PC-9 (cell line): ENCODE results near the gene TSTD1. TPM values are rescaled to one million over a fixed set of nuclear protein-coding genes. Genes with fewer than 3 reads are reported as not detected.

ENCODE experiments used
- Bru-seq: library from RNA; stranded (reverse); fragments of 400-500 nt; gene quantifications from one replicate; lab custom pipeline; 2021; lab: Mats Ljungman, UMichigan
- BruChase-seq, 2 experiments: library from RNA; stranded (reverse); fragments of 400-500 nt; gene quantifications; one replicate each; lab custom pipeline; 2021; lab: Mats Ljungman, UMichigan
- BruUV-seq: library from RNA; stranded (reverse); fragments of 400-500 nt; replicated peaks from 2 replicates; lab custom pipeline; 2021; lab: Mats Ljungman, UMichigan
- CTCF ChIA-PET: fragments of 300-600 bp; sonication (Branson Sonifier 250); formaldehyde crosslinking; loops from one replicate; lab custom pipeline; 2022; ENCODE audit warnings: antibody characterized with exemption; lab: Charles Lee
- POLR2A ChIA-PET: fragments of 300-600 bp; sonication (Branson Sonifier 250); formaldehyde crosslinking; loops from one replicate; lab custom pipeline; 2022; ENCODE audit warnings: antibody characterized with exemption; ENCODE audit not compliant: unreplicated experiment; lab: Charles Lee
- DNase-seq, 2 experiments: peaks; one replicate each; pipeline versions ENCODE4 v3.0.0 to v3.0.0-alpha.2; 2015 to 2022; ENCODE audit warnings: mixed read lengths in 1 of 2
- H2AFZ ChIP-seq: fragments of 200-600 bp; sonication (generic); 2 replicates; pipeline ENCODE4 v1.8.1; 2017; ENCODE audit warnings: antibody characterized with exemption
- H3F3A ChIP-seq: fragments of 200-600 bp; sonication (generic); 2 replicates; pipeline ENCODE4 v1.8.1; 2017; ENCODE audit warnings: antibody characterized with exemption, mild to moderate bottlenecking, low read depth; ENCODE audit not compliant: insufficient read depth
- H3K27ac ChIP-seq: fragments of 200-600 bp; sonication (generic); 2 replicates; pipeline ENCODE4 v1.6.1; 2016; ENCODE audit warnings: mixed run types
- H3K27me3 ChIP-seq: fragments of 200-600 bp; sonication (generic); 2 replicates; pipeline ENCODE4 v1.6.1; 2016; ENCODE audit warnings: low read depth, mixed run types; ENCODE audit not compliant: insufficient read depth
- H3K36me3 ChIP-seq: fragments of 200-600 bp; sonication (generic); 2 replicates; pipeline ENCODE4 v1.6.1; 2016; ENCODE audit warnings: low read depth, mixed run types
- H3K4me1 ChIP-seq: fragments of 200-600 bp; sonication (generic); replicated peaks from 2 replicates; pipeline ENCODE4 v1.6.1; 2016; ENCODE audit warnings: mixed run types; ENCODE audit not compliant: insufficient read depth
- H3K4me2 ChIP-seq: fragments of 200-600 bp; sonication (generic); 2 replicates; pipeline ENCODE4 v1.6.1; 2017; ENCODE audit warnings: mixed run types
- H3K4me3 ChIP-seq: fragments of 200-600 bp; sonication (generic); 2 replicates; pipeline ENCODE4 v1.6.1; 2016; ENCODE audit warnings: mixed run types
- H3K79me2 ChIP-seq: fragments of 200-600 bp; sonication (generic); 2 replicates; pipeline ENCODE4 v1.6.1; 2017; ENCODE audit warnings: low read depth, mixed run types
- H3K9me2 ChIP-seq: fragments of 200-600 bp; sonication (generic); 2 replicates; pipeline ENCODE4 v1.8.1; 2017; ENCODE audit warnings: mild to moderate bottlenecking; ENCODE audit not compliant: insufficient read depth
- H3K9me3 ChIP-seq: fragments of 200-600 bp; sonication (generic); 2 replicates; pipeline ENCODE4 v1.8.1; 2016; ENCODE audit warnings: low read depth; ENCODE audit not compliant: insufficient read depth
- H4K20me1 ChIP-seq: fragments of 200-600 bp; sonication (generic); 2 replicates; pipeline ENCODE4 v1.8.1; 2017; ENCODE audit not compliant: insufficient read depth
- EZH2 ChIP-seq: fragments of 200-600 bp; sonication (generic); IDR thresholded peaks from 2 replicates; pipeline ENCODE4 v1.8.0; 2017; ENCODE audit warnings: antibody characterized with exemption, low read depth
- intact Hi-C: fragments of 100-400 bp; cut with micrococcal nuclease; formaldehyde crosslinking; loops from one replicate; pipeline ENCODE4 v1.10.0; 2022; ENCODE audit not compliant: unreplicated experiment
- long read RNA-seq: library from polyadenylated mRNA; stranded (forward); transcript quantifications from one replicate; pipeline ENCODE4 v2.0.0, GENCODE V29; 2022
- total RNA-seq: library from RNA; stranded (reverse); gene quantifications from 2 replicates; pipeline ENCODE4 v1.2.3, GENCODE V29; 2021
- TF ChIP-seq, protein P1 (sequence below): fragments of 200-600 bp; sonication (generic); conservative IDR thresholded peaks from 2 replicates; pipeline ENCODE4 v1.6.1; 2017; ENCODE audit warnings: mixed run types, antibody characterized with exemption, mild to moderate bottlenecking, moderate library complexity

The TSTD1 gene
- total RNA-seq (51.4 and 70.8 TPM in 2 replicates), Bru-seq, nascent RNA (percentile 77 among the genes with signal in this experiment), BruChase-seq, experiment 1, labeled RNA remaining after a 2-hour chase (percentile 92 among the genes with signal in this experiment), BruChase-seq, experiment 2, labeled RNA remaining after a 6-hour chase (percentile 84 among the genes with signal in this experiment)
- long read RNA-seq, transcript TSTD1-201 (3 exons, 626 nt) = minor isoform, 7 of 111 reads
- long read RNA-seq, transcript TSTD1-203 (3 exons, 457 nt) = minor isoform, 35 of 111 reads
- long read RNA-seq, transcript TSTD1-204 (4 exons, 593 nt) = major isoform, 50 of 111 reads
- long read RNA-seq, partial matches to known transcripts = 0 of 111 reads
- long read RNA-seq, other reads (novel, unspliced or antisense) = 15 of 111 reads

DNA sequence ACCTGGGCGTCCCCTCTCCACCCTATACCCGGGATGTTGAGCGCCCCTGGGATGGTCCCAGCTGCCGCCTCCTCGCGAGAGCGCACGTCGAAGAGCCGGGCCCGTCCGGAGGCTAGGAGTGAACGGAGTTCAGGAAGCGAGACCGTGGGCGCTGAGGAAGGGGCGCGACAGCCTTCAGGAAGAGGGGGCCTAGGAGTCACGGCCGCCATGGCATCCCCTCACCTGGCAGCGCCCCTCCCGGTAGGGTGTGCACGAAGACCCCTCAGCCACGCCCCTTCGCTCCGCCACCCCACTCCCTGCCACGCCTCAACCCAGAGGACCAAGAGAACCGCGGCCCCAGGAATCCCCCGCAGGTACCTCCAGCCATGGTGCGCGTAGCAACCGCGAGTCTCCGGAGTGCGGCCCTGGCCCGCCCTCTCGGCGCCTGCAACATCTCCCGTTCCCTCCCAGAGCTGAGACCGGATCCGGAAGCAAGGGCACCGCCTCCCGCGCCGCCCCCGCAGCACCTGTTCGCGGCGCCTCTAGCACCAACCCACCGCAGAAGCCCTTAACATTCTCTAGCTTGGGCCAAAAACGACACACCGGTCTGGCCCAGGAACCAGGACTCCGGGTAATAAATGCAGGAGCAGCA is at the start of gene TSTD1:
TSS of gene TSTD1 (minus strand) at position 442 of the 631 bp plus-strand sequence. CDS start at position 367, 75 bp downstream.
- peak; percentile 71 to 73 for DNase-seq
- TF ChIP-seq, protein P1, sequence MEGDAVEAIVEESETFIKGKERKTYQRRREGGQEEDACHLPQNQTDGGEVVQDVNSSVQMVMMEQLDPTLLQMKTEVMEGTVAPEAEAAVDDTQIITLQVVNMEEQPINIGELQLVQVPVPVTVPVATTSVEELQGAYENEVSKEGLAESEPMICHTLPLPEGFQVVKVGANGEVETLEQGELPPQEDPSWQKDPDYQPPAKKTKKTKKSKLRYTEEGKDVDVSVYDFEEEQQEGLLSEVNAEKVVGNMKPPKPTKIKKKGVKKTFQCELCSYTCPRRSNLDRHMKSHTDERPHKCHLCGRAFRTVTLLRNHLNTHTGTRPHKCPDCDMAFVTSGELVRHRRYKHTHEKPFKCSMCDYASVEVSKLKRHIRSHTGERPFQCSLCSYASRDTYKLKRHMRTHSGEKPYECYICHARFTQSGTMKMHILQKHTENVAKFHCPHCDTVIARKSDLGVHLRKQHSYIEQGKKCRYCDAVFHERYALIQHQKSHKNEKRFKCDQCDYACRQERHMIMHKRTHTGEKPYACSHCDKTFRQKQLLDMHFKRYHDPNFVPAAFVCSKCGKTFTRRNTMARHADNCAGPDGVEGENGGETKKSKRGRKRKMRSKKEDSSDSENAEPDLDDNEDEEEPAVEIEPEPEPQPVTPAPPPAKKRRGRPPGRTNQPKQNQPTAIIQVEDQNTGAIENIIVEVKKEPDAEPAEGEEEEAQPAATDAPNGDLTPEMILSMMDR = no peak
- no peak for TF ChIP-seq EZH2
- Histone ChIP-seq H3K4me3 (peak within 1 kb of the TSS; percentile 96), H3K9me3 (no peaks in the 10 kb centered on the region), H3K4me1 (peaks cover 18% of the 10 kb centered on the region), H3K9me2 (no peaks in the 10 kb centered on the region), H4K20me1 (no peaks in the 10 kb centered on the region), H3F3A (peaks cover 29% of the 10 kb centered on the region), H3K27me3 (no peaks in the 10 kb centered on the region), H3K27ac (peak within 1 kb of the TSS; percentile 5; the same call in 1 of the 2 replicates), H3K36me3 (no peaks in the 10 kb centered on the region; the same call in 1 of the 2 replicates), H3K79me2 (peaks cover 31% of the 10 kb centered on the region), H2AFZ (peak within 1 kb of the TSS; percentile 99), H3K4me2 (peak within 1 kb of the TSS; percentile 88)
- BruUV-seq = TSS peak; percentile 43
- ChIA-PET CTCF (interaction anchor here (0.5 to 1.0 kb wide), 2 partner anchors 18 to 923 kb away, joined by 3 read pairs; partner anchors contain the start of gene F11R), POLR2A (interaction anchor here (1.1 kb wide), 1 partner anchor 18 kb away, joined by 8 read pairs; the partner anchor contains the start of gene F11R)
- intact Hi-C loops = loop anchor here (2.0 kb wide), 1 partner anchor 18 kb away; the partner anchor contains the start of gene F11R

DNA sequence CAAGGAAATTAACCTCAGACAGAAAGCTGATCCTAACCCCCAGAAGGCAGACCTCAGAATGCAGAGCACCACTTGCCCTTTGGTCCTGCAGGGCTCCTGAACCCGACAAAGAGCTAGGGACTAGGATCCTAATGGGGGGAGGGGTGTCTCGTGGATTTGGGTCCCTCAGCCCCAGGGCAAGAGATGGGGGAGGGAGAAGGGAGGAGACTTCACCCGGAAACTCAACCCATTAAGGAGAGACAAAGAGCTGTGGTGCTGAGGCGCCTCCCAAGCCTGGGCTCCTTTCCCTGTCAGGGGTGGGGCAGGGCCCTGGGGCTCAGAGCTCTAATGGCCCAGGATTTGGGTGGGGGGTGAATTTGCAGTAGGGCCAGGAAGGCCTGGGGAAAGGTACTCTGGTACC is 47.7 kb upstream of the TSTD1 start:
- Histone ChIP-seq H3K4me3 (peak overlapping the region; percentile 7; the same call in 1 of the 2 replicates), H3K4me1 (peaks cover 94% of the 10 kb centered on the region)

DNA sequence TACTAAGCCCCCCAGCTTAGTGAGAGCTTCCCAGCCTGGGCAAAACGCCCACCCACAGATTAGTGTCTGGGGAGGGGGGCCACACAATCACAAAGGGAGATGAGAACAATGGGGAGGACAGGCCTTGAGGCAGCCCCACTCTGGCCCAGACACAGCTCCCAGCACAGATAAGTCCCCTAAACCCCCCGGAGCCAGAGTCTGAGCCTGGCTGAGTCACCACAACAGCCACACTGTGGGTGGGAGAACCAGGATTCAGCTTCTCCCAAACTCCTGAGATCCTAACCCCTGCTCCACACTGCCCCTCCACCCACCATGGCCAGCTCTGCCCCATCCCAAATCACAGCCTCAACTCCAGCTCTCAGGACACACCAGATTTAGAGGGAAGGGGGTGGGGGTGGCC is 46.4 kb upstream of the TSTD1 start:
- H3K4me3 ChIP-seq = peak overlapping the region; percentile 15; the same call in 1 of the 2 replicates
- no TSS peak for BruUV-seq
- DNase-seq = no peak
- POLR2A ChIA-PET = interaction anchor here (0.6 kb wide), 2 partner anchors 9 to 1297 kb away, joined by 6 to 16 read pairs; no protein-coding TSS in a partner anchor
- H3F3A ChIP-seq = peaks cover 30% of the 10 kb centered on the region; the same call in 1 of the 2 replicates
- no peaks in the 10 kb centered on the region for H3K9me3 ChIP-seq
- no peaks in the 10 kb centered on the region for H4K20me1 ChIP-seq
- peak overlapping the region; percentile 48 for H3K27ac ChIP-seq
- peak overlapping the region; percentile 92 for H3K4me2 ChIP-seq
- no peaks in the 10 kb centered on the region for H3K9me2 ChIP-seq
- H3K36me3 ChIP-seq = no peaks in the 10 kb centered on the region
- H3K4me1 ChIP-seq = peaks cover 92% of the 10 kb centered on the region
- H2AFZ ChIP-seq = no peak overlapping the region
- intact Hi-C loops = no loop called here
- peaks cover 69% of the 10 kb centered on the region for H3K79me2 ChIP-seq
- CTCF ChIA-PET = interaction anchor here (0.6 to 0.7 kb wide), 3 partner anchors 36 to 296 kb away, joined by 4 to 7 read pairs (median 6); no protein-coding TSS in a partner anchor
- H3K27me3 ChIP-seq = no peaks in the 10 kb centered on the region
- TF ChIP-seq EZH2 = no peak
- TF ChIP-seq, protein P1 = no peak

More for the DNA sequence above, 47.7 kb upstream of the TSTD1 start:
- no peaks in the 10 kb centered on the region for H3K9me3 ChIP-seq
- POLR2A ChIA-PET = interaction anchor here (0.5 kb wide), 1 partner anchor 371 kb away, joined by 3 read pairs; no protein-coding TSS in a partner anchor
- H4K20me1 ChIP-seq = no peaks in the 10 kb centered on the region
- TF ChIP-seq EZH2 = no peak
- no TSS peak for BruUV-seq
- peak overlapping the region; percentile 92 for H3K4me2 ChIP-seq
- H3K36me3 ChIP-seq = no peaks in the 10 kb centered on the region
- no peak for DNase-seq
- CTCF ChIA-PET = no interaction called here
- H3K79me2 ChIP-seq = peaks cover 56% of the 10 kb centered on the region
- H3K27me3 ChIP-seq = no peaks in the 10 kb centered on the region
- no peak overlapping the region for H2AFZ ChIP-seq
- peaks cover 37% of the 10 kb centered on the region; the same call in 1 of the 2 replicates for H3F3A ChIP-seq
- intact Hi-C loops = no loop called here
- H3K9me2 ChIP-seq = no peaks in the 10 kb centered on the region
- H3K27ac ChIP-seq = peak overlapping the region; percentile 34
